GM12875 (cell line): ENCODE results near the gene AKAP8.
"Not testable (repeated sequence)": the region's sequence is repeated elsewhere in the genome, so short reads cannot be mapped to it uniquely, and the experiment has no call there.

Experiments
- H3K4me3 ChIP-seq: one replicate; pipeline ENCODE4 v1.5.1; 2011; ENCODE audit warnings: low read depth, low read length, control low read depth
- CTCF ChIP-seq: IDR thresholded peaks from 2 replicates; pipeline ENCODE4 v1.5.1; 2011; ENCODE audit warnings: low read depth, mild to moderate bottlenecking, control low read depth, inconsistent platforms, low read length, moderate library complexity, borderline replicate concordance; ENCODE audit not compliant: insufficient read depth

Gene AKAP8

GRCh38 chr19:15397782-15398181, 18.2 kb upstream of the AKAP8 start:
- no peak overlapping the region for H3K4me3 ChIP-seq
- no peak for TF ChIP-seq CTCF

- no peak overlapping the region for H3K4me3 ChIP-seq
- TF ChIP-seq CTCF, result no peak
Observed at GRCh38 chr19:15397236-15397635, 17.6 kb upstream of the AKAP8 start.

- no peak overlapping the region for H3K4me3 ChIP-seq
- TF ChIP-seq CTCF, result no peak
Observed at GRCh38 chr19:15396436-15396835, 16.8 kb upstream of the AKAP8 start.

GRCh38 chr19:15395251-15395650, 15.7 kb upstream of the AKAP8 start:
- not testable (repeated sequence) for H3K4me3 ChIP-seq

DNA sequence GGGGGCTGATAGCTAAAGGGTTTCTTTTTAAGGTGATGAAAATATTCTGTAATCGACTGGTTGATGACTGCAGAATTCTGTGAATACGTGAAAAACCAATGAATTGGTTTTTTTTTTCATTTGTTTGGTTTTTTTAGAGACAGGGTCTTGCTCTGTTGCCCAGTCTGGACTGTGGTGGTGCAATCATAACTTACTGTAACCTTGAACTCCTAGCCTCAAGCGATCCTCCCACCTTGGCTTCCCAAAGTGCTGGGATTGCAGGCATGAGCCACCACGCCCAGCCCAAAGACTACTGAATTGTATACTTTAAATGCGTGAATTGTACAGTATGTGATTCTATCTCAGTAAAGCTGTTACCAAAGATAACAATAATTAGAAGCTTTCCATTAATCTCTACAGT, 14.8 kb upstream of the AKAP8 start:
- no peak for TF ChIP-seq CTCF
- H3K4me3 ChIP-seq, result no peak overlapping the region

GRCh38 chr19:15393963-15394362, 14.4 kb upstream of the AKAP8 start:
- no peak for TF ChIP-seq CTCF
- no peak overlapping the region for H3K4me3 ChIP-seq

DNA sequence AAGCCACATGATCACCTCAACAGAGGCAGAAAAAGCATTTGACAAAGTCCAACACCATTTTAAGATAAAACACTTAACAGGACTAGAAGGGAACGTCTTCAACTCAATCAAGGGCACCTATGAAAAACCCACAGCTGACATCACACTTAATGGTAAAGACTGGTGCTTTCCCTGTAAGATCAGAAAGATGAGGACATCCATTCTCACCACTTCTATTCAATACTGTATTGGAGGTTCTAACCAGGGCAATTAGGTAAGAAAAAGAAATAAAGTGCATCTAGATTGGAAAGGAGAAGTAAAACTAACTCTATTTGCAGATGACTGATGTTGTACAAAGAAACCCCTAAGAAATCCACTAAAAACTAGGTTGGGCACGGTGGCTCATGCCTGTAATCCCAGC, 11.2 kb upstream of the AKAP8 start:
- no peak for TF ChIP-seq CTCF

GRCh38 chr19:15381864-15382263, 2.3 kb upstream of the AKAP8 start:
- no peak for TF ChIP-seq CTCF

More for the DNA sequence above, 11.2 kb upstream of the AKAP8 start:
- no peak overlapping the region for H3K4me3 ChIP-seq

More at GRCh38 chr19:15381864-15382263, 2.3 kb upstream of the AKAP8 start:
- no peak overlapping the region for H3K4me3 ChIP-seq
